GM12801 (cell line): Measurements from ENCODE around the gene ZNF865.

Experiments used
- CTCF ChIP-seq: IDR thresholded peaks from one replicate; pipeline ENCODE4 v1.5.1; 2011; ENCODE audit warnings: control low read depth; ENCODE audit not compliant: insufficient read length; ENCODE audit errors: extremely low read depth

Gene ZNF865

GRCh38 chr19:55585658-55586339 lies 19.6 kb upstream of the ZNF865 start:
- no peak for TF ChIP-seq CTCF

GRCh38 chr19:55586976-55587668 lies 18.3 kb upstream of the ZNF865 start:
- no peak for TF ChIP-seq CTCF

- no peak for TF ChIP-seq CTCF
These were observed 16.7 kb upstream of the ZNF865 start for GRCh38 chr19:55588738-55589137.

GRCh38 chr19:55590109-55590508 lies 15.3 kb upstream of the ZNF865 start:
- TF ChIP-seq CTCF, result no peak

- TF ChIP-seq CTCF, result no peak
These were observed 14.8 kb upstream of the ZNF865 start for GRCh38 chr19:55590617-55591016.

GRCh38 chr19:55591555-55591954 lies 13.9 kb upstream of the ZNF865 start:
- TF ChIP-seq CTCF, result no peak

- TF ChIP-seq CTCF, result no peak
These were observed 12.9 kb upstream of the ZNF865 start for GRCh38 chr19:55592391-55593090.
